ENCODE data around the gene PCDHGA1. TPM values are rescaled to one million over a fixed set of nuclear protein-coding genes. Genes with fewer than 3 reads are reported as not detected.
"Not testable (repeated sequence)": the region's sequence is repeated elsewhere in the genome, so short reads cannot be mapped to it uniquely, and the experiment has no call there.

Gene PCDHGA1
- total RNA-seq, 1 donor from 2014 or later, result 0.54 TPM

- H3K9me3 Mint-ChIP-seq, result peaks cover 11% of the 10 kb centered on the region
- TF ChIP-seq CTCF (conservative IDR thresholded peaks at IDR 0.05), result no peak
- DNase-seq (ENCODE audit: low read depth, low spot score), result no peak
- peaks cover 23% of the 10 kb centered on the region for H3K36me3 Mint-ChIP-seq (ENCODE audit: low read depth)
- peaks cover 2% of the 10 kb centered on the region for H3K27me3 Mint-ChIP-seq (ENCODE audit: low read depth)
- no peak overlapping the region for H3K27ac Mint-ChIP-seq (ENCODE audit: unreplicated experiment)
- no peaks in the 10 kb centered on the region for H3K4me1 Mint-ChIP-seq
- H3K4me3 Mint-ChIP-seq, result no peak overlapping the region
Observed at GRCh38 chr5:141328231-141328630, 2.1 kb upstream of the PCDHGA1 start.

DNA sequence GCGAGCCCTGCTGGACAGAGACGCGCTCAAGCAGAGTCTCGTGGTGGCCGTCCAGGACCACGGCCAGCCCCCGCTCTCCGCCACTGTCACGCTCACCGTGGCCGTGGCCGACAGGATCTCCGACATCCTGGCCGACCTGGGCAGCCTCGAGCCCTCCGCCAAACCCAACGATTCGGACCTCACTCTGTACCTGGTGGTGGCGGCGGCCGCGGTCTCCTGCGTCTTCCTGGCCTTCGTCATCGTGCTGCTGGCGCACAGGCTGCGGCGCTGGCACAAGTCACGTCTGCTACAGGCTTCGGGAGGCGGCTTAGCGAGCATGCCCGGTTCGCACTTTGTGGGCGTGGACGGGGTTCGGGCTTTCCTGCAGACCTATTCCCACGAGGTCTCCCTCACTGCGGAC, 2.3 kb downstream of the PCDHGA1 start:
- not testable (repeated sequence) for H3K27me3 Mint-ChIP-seq (ENCODE audit: low read depth); DNase-seq (ENCODE audit: low read depth, low spot score); H3K4me3 Mint-ChIP-seq; H3K27ac Mint-ChIP-seq (ENCODE audit: unreplicated experiment); H3K4me1 Mint-ChIP-seq
- peaks cover 23% of the 10 kb centered on the region for H3K36me3 Mint-ChIP-seq (ENCODE audit: low read depth)
- peaks cover 20% of the 10 kb centered on the region for H3K9me3 Mint-ChIP-seq

DNA sequence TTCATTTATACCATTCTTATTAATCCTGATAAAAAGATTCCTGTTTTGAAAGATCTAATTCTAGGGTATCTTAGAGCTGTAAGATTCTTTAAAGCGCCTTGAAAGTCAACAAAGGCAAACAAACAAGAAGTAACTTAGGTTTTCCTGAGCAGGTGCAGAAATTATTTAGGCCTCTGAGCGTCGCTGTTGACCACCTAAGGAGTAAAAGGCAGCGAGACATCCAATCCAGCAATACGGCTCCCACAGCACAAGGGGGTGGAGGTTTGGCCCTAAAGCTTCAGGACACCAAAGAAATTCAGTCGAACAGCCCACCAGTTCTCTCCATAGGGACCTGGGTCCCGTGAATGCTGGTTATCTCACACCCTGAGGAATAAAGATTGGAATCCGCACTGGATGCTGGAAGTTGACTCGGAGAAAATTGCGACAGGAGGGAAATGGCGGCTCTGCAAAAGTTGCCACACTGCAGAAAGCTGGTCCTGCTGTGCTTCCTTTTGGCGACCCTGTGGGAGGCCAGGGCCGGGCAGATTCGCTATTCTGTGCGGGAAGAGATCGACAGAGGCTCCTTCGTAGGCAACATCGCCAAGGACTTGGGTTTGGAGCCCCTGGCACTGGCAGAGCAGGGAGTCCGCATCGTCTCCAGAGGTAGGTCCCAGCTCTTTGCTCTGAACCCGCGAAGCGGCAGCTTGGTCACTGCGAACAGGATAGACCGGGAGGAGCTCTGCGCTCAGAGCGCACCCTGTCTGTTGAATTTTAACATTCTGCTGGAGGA, 8.4 kb downstream of the PCDHGA1 start, which contains the start of gene PCDHGA2:
PCDHGA2 (plus strand) TSS at position 223 of the 769 bp plus-strand sequence.
- H3K4me1 Mint-ChIP-seq, result no peaks in the 10 kb centered on the region
- DNase-seq (ENCODE audit: low read depth, low spot score), result no peak
- peaks cover 28% of the 10 kb centered on the region for H3K9me3 Mint-ChIP-seq
- peak; percentile 34 for TF ChIP-seq CTCF (conservative IDR thresholded peaks at IDR 0.05)
- H3K27me3 Mint-ChIP-seq (ENCODE audit: low read depth), result no peaks in the 10 kb centered on the region
- no peak within 1 kb of the TSS for H3K4me3 Mint-ChIP-seq
- peaks cover 18% of the 10 kb centered on the region for H3K36me3 Mint-ChIP-seq (ENCODE audit: low read depth)
- H3K27ac Mint-ChIP-seq (ENCODE audit: unreplicated experiment), result peak within 1 kb of the TSS; percentile 19

GRCh38 chr5:141340781-141341354, 10.6 kb downstream of the PCDHGA1 start:
- not testable (repeated sequence) for DNase-seq (ENCODE audit: low read depth, low spot score); H3K27ac Mint-ChIP-seq (ENCODE audit: unreplicated experiment); H3K4me1 Mint-ChIP-seq; H3K27me3 Mint-ChIP-seq (ENCODE audit: low read depth); H3K4me3 Mint-ChIP-seq
- H3K9me3 Mint-ChIP-seq, result peaks cover 30% of the 10 kb centered on the region
- peaks cover 22% of the 10 kb centered on the region for H3K36me3 Mint-ChIP-seq (ENCODE audit: low read depth)

DNA sequence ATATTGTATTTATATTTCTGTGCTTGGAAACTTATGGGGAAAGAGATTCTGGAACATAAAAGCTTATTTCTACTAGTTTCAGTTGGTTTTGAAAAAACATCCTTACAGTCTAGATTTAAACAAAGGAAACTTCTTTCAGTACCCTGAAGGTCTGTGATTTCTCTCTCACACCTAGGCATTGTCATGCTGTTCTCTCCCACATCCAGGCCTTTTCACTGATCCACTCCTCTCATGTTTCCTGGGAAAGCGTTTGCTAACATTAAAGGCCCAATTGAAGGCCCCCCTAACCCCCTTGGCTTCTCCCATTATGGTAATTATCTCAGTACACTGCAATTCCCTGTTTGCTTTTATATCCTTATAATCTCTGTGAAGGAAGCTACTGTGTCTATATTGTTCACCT, 12.5 kb downstream of the PCDHGA1 start:
- peaks cover 29% of the 10 kb centered on the region for H3K9me3 Mint-ChIP-seq
- H3K4me1 Mint-ChIP-seq, result no peaks in the 10 kb centered on the region
- H3K27ac Mint-ChIP-seq (ENCODE audit: unreplicated experiment), result no peak overlapping the region

More for the DNA sequence above, 12.5 kb downstream of the PCDHGA1 start:
- Mint-ChIP-seq H3K4me3 (no peak overlapping the region), H3K27me3 (ENCODE audit: low read depth) (no peaks in the 10 kb centered on the region), H3K36me3 (ENCODE audit: low read depth) (peaks cover 19% of the 10 kb centered on the region)
- TF ChIP-seq CTCF (conservative IDR thresholded peaks at IDR 0.05), result no peak
- DNase-seq (ENCODE audit: low read depth, low spot score), result no peak
